GM10266 (cell line): ENCODE data around the gene SAMD4B.
A peak's percentile ranks its signal among the peaks of the same experiment; 100 is the strongest.

Source experiments
- DNase-seq: peaks from one replicate; pipeline ENCODE4 v3.0.0; 2012; ENCODE audit errors: extremely low spot score
- CTCF ChIP-seq: IDR thresholded peaks from 2 replicates; pipeline ENCODE4 v1.5.1; 2012; ENCODE audit warnings: mild to moderate bottlenecking, low read depth; ENCODE audit not compliant: control insufficient read depth, insufficient read depth; ENCODE audit errors: missing control alignments

The SAMD4B gene

GRCh38 chr19:39351537-39352064, 9.4 kb downstream of the SAMD4B start:
- peak; percentile 91 for DNase-seq
- TF ChIP-seq CTCF = peak; percentile 40

GRCh38 chr19:39352381-39353255, 10.4 kb downstream of the SAMD4B start:
- TF ChIP-seq CTCF = no peak
- no peak for DNase-seq

- no peak for DNase-seq
- no peak for TF ChIP-seq CTCF
Measured at GRCh38 chr19:39355253-39355652, 13.0 kb downstream of the SAMD4B start.

- no peak for TF ChIP-seq CTCF
- no peak for DNase-seq
Measured at GRCh38 chr19:39356073-39356472, 13.9 kb downstream of the SAMD4B start.

- DNase-seq = no peak
- no peak for TF ChIP-seq CTCF
Measured at GRCh38 chr19:39356647-39357046, 14.4 kb downstream of the SAMD4B start.

GRCh38 chr19:39359026-39359425, 16.8 kb downstream of the SAMD4B start:
- no peak for DNase-seq
- TF ChIP-seq CTCF = no peak

- no peak for TF ChIP-seq CTCF
Measured at GRCh38 chr19:39360599-39360998, 18.4 kb downstream of the SAMD4B start.

More at GRCh38 chr19:39360599-39360998, 18.4 kb downstream of the SAMD4B start:
- no peak for DNase-seq
